ENCODE measurements around the gene PUS1.

PUS1 gene

DNA sequence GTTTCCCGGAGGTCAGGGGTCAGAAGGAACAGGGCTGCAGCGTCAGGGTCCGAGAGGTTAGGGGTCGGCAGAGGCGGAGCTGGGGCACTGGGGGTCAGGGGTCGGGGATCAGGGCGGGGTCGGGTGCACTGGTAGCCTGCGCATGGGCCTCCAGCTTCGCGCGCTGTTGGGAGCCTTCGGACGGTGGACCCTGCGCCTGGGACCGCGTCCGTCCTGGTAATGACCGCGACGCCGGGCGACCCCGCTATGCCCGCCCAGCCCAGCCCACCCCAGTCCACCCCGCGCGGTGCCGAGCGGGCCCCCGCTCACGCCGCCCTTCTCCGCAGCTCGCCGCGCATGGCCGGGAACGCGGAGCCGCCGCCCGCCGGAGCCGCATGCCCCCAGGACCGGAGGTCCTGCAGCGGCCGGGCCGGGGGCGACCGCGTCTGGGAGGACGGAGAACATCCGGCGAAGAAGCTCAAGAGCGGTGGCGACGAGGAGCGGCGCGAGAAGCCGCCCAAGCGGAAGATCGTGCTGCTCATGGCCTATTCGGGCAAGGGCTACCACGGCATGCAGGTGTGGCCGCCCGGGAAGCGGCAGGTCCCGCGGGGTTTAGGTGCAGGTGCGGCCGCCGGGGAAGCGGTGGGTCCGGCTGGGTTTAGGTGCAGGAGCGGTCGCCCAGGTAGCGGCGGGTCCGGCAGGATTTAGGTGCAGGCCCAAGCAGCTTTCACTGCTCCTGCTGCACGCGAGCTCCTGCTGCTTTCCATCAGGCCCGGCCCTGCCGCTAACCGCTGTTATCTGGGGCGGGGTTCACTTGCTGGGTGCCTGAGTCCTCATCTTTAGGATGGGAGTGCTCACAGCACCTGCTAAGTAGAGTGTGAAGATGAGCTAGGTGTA, 743 bp downstream of the PUS1 start:
- in situ Hi-C loops (cut with HindIII; ENCODE audit: low sequenced_read_pairs): no loop called here
- TF ChIP-seq CTCF (IDR thresholded peaks at IDR 0.05; ENCODE audit: low read depth, low read length): no peak
- H3K4me3 ChIP-seq (ENCODE audit: low read depth, low read length): peak overlapping the region; percentile 75
- DNase-seq (ENCODE audit: low read depth, low spot score): no peak

GRCh38 chr12:131930510-131930909, 1.4 kb downstream of the PUS1 start:
- no peak for DNase-seq (ENCODE audit: low read depth, low spot score)
- in situ Hi-C loops (cut with HindIII; ENCODE audit: low sequenced_read_pairs): no loop called here
- no peak for TF ChIP-seq CTCF (IDR thresholded peaks at IDR 0.05; ENCODE audit: low read depth, low read length)
- peak overlapping the region; percentile 75 for H3K4me3 ChIP-seq (ENCODE audit: low read depth, low read length)

- DNase-seq (ENCODE audit: low read depth, low spot score): no peak
- TF ChIP-seq CTCF (IDR thresholded peaks at IDR 0.05; ENCODE audit: low read depth, low read length): no peak
- no peak overlapping the region for H3K4me3 ChIP-seq (ENCODE audit: low read depth, low read length)
- in situ Hi-C loops (cut with HindIII; ENCODE audit: low sequenced_read_pairs): no loop called here
Measured at GRCh38 chr12:131933387-131933786, 4.3 kb downstream of the PUS1 start.

GRCh38 chr12:131934535-131934934, 5.5 kb downstream of the PUS1 start:
- no peak for DNase-seq (ENCODE audit: low read depth, low spot score)
- no peak overlapping the region for H3K4me3 ChIP-seq (ENCODE audit: low read depth, low read length)
- no peak for TF ChIP-seq CTCF (IDR thresholded peaks at IDR 0.05; ENCODE audit: low read depth, low read length)
- in situ Hi-C loops (cut with HindIII; ENCODE audit: low sequenced_read_pairs): no loop called here

DNA sequence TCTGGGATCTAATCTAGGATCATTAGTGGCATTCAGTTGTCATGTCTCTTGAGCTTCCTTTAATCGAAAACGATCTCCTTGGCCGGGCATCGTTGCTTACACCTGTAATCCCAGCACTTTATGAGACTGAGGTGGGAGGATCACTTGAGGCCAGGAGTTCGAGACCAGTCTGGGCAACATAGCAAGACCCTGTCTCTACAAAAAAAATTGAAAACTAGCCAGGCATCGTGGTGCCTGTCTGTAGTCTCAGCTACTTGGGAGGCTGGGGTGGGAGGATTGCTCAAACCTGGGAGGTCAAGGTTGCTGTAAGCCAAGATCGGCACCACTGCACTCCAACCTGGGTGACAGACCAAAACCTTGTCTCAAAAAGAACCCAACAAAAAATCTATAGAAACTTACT, 9.0 kb downstream of the PUS1 start:
- in situ Hi-C loops (cut with HindIII; ENCODE audit: low sequenced_read_pairs): no loop called here
- DNase-seq (ENCODE audit: low read depth, low spot score): no peak
- no peak overlapping the region for H3K4me3 ChIP-seq (ENCODE audit: low read depth, low read length)
- TF ChIP-seq CTCF (IDR thresholded peaks at IDR 0.05; ENCODE audit: low read depth, low read length): no peak

DNA sequence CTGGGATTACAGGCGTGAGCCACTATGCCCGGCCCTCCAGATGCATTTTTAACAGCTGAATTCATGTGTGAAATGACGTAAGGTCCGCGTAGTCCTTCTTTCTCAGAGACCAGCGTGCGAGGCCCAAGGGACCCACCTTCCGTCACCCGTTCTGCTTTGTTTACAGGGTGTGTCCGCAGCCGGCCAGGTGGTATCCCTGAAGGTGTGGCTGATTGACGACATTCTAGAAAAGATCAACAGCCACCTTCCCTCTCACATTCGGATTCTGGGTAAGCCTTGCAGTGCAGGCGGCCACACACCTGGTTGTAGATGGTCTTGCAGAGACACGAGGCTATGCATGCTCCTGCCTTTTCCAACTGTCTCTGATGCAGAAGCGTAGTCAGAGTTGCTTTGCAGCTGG, 9.9 kb downstream of the PUS1 start:
- H3K4me3 ChIP-seq (ENCODE audit: low read depth, low read length): no peak overlapping the region
- in situ Hi-C loops (cut with HindIII; ENCODE audit: low sequenced_read_pairs): no loop called here
- DNase-seq (ENCODE audit: low read depth, low spot score): no peak
- TF ChIP-seq CTCF (IDR thresholded peaks at IDR 0.05; ENCODE audit: low read depth, low read length): no peak
